ENCODE results near the gene COL25A1.

COL25A1 gene

GRCh38 chr4:109319156-109319555 is 16.7 kb upstream of the COL25A1 start:
- Histone ChIP-seq H3K9me3 (ENCODE audit: control insufficient read depth in 5 of 5, low read length in 5 of 5) (peaks cover 2 to 20% (median 7%) of the 10 kb centered on the region in 5 donors), H3K9ac (ENCODE audit: low read length in 5 of 5) (no peak overlapping the region), H3K27me3 (ENCODE audit: control insufficient read depth in 5 of 5, insufficient read depth in 4 of 5, low read length in 5 of 5) (no peaks in the 10 kb centered on the region), H3K36me3 (ENCODE audit: control insufficient read depth in 5 of 5, insufficient read depth in 5 of 5, low read length in 5 of 5) (no peaks in the 10 kb centered on the region), H3K4me3 (ENCODE audit: low read depth in 1 of 5, low read length in 5 of 5) (no peak overlapping the region), H3K4me1 (ENCODE audit: control insufficient read depth in 5 of 5, insufficient read depth in 5 of 5, low read length in 5 of 5) (no peaks in the 10 kb centered on the region), H3K27ac (ENCODE audit: low read depth, low read length) (no peak overlapping the region)

GRCh38 chr4:109315818-109316217 is 13.4 kb upstream of the COL25A1 start:
- Histone ChIP-seq H3K27me3 (ENCODE audit: control insufficient read depth in 5 of 5, insufficient read depth in 4 of 5, low read length in 5 of 5) (no peaks in the 10 kb centered on the region), H3K27ac (ENCODE audit: low read depth, low read length) (no peak overlapping the region), H3K9ac (ENCODE audit: low read length in 5 of 5) (no peak overlapping the region), H3K9me3 (ENCODE audit: control insufficient read depth in 5 of 5, low read length in 5 of 5) (peaks cover 8 to 28% (median 13%) of the 10 kb centered on the region in 5 donors), H3K36me3 (ENCODE audit: control insufficient read depth in 5 of 5, insufficient read depth in 5 of 5, low read length in 5 of 5) (no peaks in the 10 kb centered on the region), H3K4me3 (ENCODE audit: low read depth in 1 of 5, low read length in 5 of 5) (no peak overlapping the region), H3K4me1 (ENCODE audit: control insufficient read depth in 5 of 5, insufficient read depth in 5 of 5, low read length in 5 of 5) (no peaks in the 10 kb centered on the region)

DNA sequence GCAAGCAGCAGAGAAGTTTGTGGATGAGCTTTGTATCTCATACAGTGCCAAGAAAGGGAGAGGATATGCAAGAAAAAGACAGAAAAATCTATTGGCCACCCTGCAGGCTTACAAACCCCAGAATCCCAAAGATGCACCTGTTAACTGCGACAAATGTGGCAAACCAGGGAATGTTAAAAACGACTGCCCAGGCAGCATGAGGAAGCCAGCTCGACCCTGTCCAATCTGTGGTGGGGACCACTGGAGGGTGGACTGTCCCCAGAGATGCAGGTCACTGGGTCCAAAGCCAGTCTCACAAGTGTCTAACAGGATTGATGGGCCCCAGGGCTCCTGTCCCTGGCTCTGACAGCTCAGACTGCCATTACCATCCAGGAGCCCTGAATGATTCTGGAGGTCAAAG is 12.9 kb upstream of the COL25A1 start:
- no peak overlapping the region for H3K27ac ChIP-seq (ENCODE audit: low read depth, low read length)
- no peaks in the 10 kb centered on the region for H3K4me1 ChIP-seq (ENCODE audit: control insufficient read depth in 5 of 5, insufficient read depth in 5 of 5, low read length in 5 of 5)
- no peaks in the 10 kb centered on the region for H3K27me3 ChIP-seq (ENCODE audit: control insufficient read depth in 5 of 5, insufficient read depth in 4 of 5, low read length in 5 of 5)
- no peak overlapping the region for H3K9ac ChIP-seq (ENCODE audit: low read length in 5 of 5)
- peaks cover 8 to 27% (median 11%) of the 10 kb centered on the region in 5 donors for H3K9me3 ChIP-seq (ENCODE audit: control insufficient read depth in 5 of 5, low read length in 5 of 5)
- no peaks in the 10 kb centered on the region for H3K36me3 ChIP-seq (ENCODE audit: control insufficient read depth in 5 of 5, insufficient read depth in 5 of 5, low read length in 5 of 5)
- H3K4me3 ChIP-seq (ENCODE audit: low read depth in 1 of 5, low read length in 5 of 5) = no peak overlapping the region

- Histone ChIP-seq H3K4me1 (ENCODE audit: control insufficient read depth in 5 of 5, insufficient read depth in 5 of 5, low read length in 5 of 5) (no peaks in the 10 kb centered on the region), H3K9ac (ENCODE audit: low read length in 5 of 5) (no peak overlapping the region), H3K36me3 (ENCODE audit: control insufficient read depth in 5 of 5, insufficient read depth in 5 of 5, low read length in 5 of 5) (no peaks in the 10 kb centered on the region), H3K4me3 (ENCODE audit: low read depth in 1 of 5, low read length in 5 of 5) (no peak overlapping the region), H3K27ac (ENCODE audit: low read depth, low read length) (no peak overlapping the region), H3K27me3 (ENCODE audit: control insufficient read depth in 5 of 5, insufficient read depth in 4 of 5, low read length in 5 of 5) (no peaks in the 10 kb centered on the region), H3K9me3 (ENCODE audit: control insufficient read depth in 5 of 5, low read length in 5 of 5) (peaks cover 8 to 25% (median 9%) of the 10 kb centered on the region in 5 donors)
Observed at GRCh38 chr4:109313168-109314133, 11.0 kb upstream of the COL25A1 start.

DNA sequence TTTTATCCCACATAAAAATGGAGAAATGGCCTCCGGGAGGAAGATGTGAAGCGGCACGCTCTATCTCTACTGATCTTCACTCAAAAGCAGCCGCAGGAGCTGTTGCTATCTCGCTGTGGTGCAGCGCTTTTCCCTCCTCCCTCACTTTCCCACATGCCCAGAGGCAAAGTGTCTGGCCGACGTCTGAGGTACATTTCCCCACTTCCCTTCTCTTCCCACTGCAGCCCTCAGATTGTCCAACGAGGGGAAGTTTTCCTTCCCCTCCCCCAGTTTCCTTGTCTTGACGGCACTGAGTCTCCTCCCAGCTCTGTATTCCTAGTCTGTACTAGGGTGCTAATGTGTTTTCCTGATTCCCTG is 660 bp upstream of the COL25A1 start:
- H3K4me3 ChIP-seq (ENCODE audit: low read depth in 1 of 5, low read length in 5 of 5) = peak overlapping the region; percentile 67 to 89 (median 76)
- peaks cover 0 to 10% (median 8%) of the 10 kb centered on the region in 5 donors for H3K27me3 ChIP-seq (ENCODE audit: control insufficient read depth in 5 of 5, insufficient read depth in 4 of 5, low read length in 5 of 5)
- no peaks in the 10 kb centered on the region for H3K36me3 ChIP-seq (ENCODE audit: control insufficient read depth in 5 of 5, insufficient read depth in 5 of 5, low read length in 5 of 5)
- peak overlapping the region in 3 of 5 donors; percentile 13 to 66 (median 16) for H3K9ac ChIP-seq (ENCODE audit: low read length in 5 of 5)
- H3K9me3 ChIP-seq (ENCODE audit: control insufficient read depth in 5 of 5, low read length in 5 of 5) = no peaks in the 10 kb centered on the region
- no peak overlapping the region for H3K27ac ChIP-seq (ENCODE audit: low read depth, low read length)
- H3K4me1 ChIP-seq (ENCODE audit: control insufficient read depth in 5 of 5, insufficient read depth in 5 of 5, low read length in 5 of 5) = peaks cover 0 to 22% (median 19%) of the 10 kb centered on the region in 5 donors

GRCh38 chr4:109301651-109302360 is 652 bp downstream of the COL25A1 start:
- Histone ChIP-seq H3K9me3 (ENCODE audit: control insufficient read depth in 5 of 5, low read length in 5 of 5) (no peaks in the 10 kb centered on the region), H3K9ac (ENCODE audit: low read length in 5 of 5) (peak overlapping the region in 4 of 5 donors; percentile 13 to 66 (median 49)), H3K27ac (ENCODE audit: low read depth, low read length) (no peak overlapping the region), H3K36me3 (ENCODE audit: control insufficient read depth in 5 of 5, insufficient read depth in 5 of 5, low read length in 5 of 5) (no peaks in the 10 kb centered on the region), H3K27me3 (ENCODE audit: control insufficient read depth in 5 of 5, insufficient read depth in 4 of 5, low read length in 5 of 5) (peaks cover 0 to 10% (median 8%) of the 10 kb centered on the region in 5 donors), H3K4me3 (ENCODE audit: low read depth in 1 of 5, low read length in 5 of 5) (peak overlapping the region; percentile 67 to 89 (median 76)), H3K4me1 (ENCODE audit: control insufficient read depth in 5 of 5, insufficient read depth in 5 of 5, low read length in 5 of 5) (peaks cover 0 to 22% (median 19%) of the 10 kb centered on the region in 5 donors)

DNA sequence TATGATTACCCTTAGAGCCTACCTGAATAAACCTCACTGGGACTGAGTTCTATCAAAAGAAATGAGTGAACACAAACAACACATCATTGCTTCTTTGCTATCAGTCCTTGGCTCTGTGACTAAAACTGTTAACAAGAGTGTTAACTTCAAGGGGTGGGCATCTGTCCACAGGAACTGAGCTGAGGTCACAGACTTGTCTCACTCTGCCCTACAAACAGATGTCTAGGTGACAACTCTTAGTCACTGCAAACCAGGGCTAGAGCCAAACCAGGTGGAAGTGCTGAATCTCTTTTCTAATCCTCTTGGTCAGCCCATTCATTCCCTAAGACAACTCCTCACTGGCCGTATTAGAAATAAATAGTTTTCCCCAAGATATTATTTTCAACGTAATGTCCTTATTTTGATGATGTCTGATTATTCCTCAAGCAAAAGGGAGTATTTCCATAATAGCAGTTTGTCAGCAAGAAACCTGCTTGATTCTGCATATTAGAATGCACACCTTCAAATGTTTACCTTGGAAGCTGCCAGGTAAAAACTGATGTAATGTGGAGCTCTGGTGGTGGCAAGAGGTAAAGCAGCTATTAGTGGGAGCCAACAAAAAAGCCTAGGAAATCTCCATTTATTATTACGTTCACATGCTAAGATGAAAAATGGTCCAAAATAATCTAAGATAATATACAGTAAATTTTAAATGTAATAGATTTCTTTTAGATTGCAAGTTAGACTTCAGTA is 4.0 kb downstream of the COL25A1 start:
- Histone ChIP-seq H3K4me1 (ENCODE audit: control insufficient read depth in 5 of 5, insufficient read depth in 5 of 5, low read length in 5 of 5) (peaks cover 0 to 25% (median 19%) of the 10 kb centered on the region in 5 donors), H3K4me3 (ENCODE audit: low read depth in 1 of 5, low read length in 5 of 5) (no peak overlapping the region), H3K9me3 (ENCODE audit: control insufficient read depth in 5 of 5, low read length in 5 of 5) (no peaks in the 10 kb centered on the region), H3K27me3 (ENCODE audit: control insufficient read depth in 5 of 5, insufficient read depth in 4 of 5, low read length in 5 of 5) (peaks cover 0 to 10% (median 8%) of the 10 kb centered on the region in 5 donors), H3K36me3 (ENCODE audit: control insufficient read depth in 5 of 5, insufficient read depth in 5 of 5, low read length in 5 of 5) (no peaks in the 10 kb centered on the region), H3K27ac (ENCODE audit: low read depth, low read length) (no peak overlapping the region), H3K9ac (ENCODE audit: low read length in 5 of 5) (no peak overlapping the region)

GRCh38 chr4:109296527-109296926 is 5.9 kb downstream of the COL25A1 start:
- no peaks in the 10 kb centered on the region for H3K9me3 ChIP-seq (ENCODE audit: control insufficient read depth in 5 of 5, low read length in 5 of 5)
- H3K36me3 ChIP-seq (ENCODE audit: control insufficient read depth in 5 of 5, insufficient read depth in 5 of 5, low read length in 5 of 5) = no peaks in the 10 kb centered on the region
- H3K9ac ChIP-seq (ENCODE audit: low read length in 5 of 5) = no peak overlapping the region
- H3K27ac ChIP-seq (ENCODE audit: low read depth, low read length) = no peak overlapping the region
- peaks cover 0 to 20% (median 2%) of the 10 kb centered on the region in 5 donors for H3K4me1 ChIP-seq (ENCODE audit: control insufficient read depth in 5 of 5, insufficient read depth in 5 of 5, low read length in 5 of 5)
- no peak overlapping the region for H3K4me3 ChIP-seq (ENCODE audit: low read depth in 1 of 5, low read length in 5 of 5)
- peaks cover 0 to 3% (median 2%) of the 10 kb centered on the region in 5 donors for H3K27me3 ChIP-seq (ENCODE audit: control insufficient read depth in 5 of 5, insufficient read depth in 4 of 5, low read length in 5 of 5)

DNA sequence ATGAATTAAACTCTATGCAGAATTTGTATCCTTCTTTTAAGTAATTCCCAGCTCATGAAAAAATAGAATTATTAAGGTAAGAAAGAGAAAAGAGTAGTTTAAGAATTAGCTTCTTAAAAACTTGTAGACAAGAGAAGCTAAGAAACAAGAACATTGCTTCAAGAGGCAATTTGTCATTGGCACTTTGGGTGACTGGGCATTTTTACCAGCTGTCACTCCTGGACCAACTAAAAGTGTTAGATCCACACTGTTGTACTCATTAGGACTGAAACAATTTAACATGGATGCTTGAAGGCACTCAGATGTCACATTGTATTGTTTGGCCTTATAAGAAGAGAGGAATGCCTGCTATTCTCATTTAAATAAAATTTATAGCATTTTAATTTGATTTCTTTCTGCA is 7.4 kb downstream of the COL25A1 start:
- H3K36me3 ChIP-seq (ENCODE audit: control insufficient read depth in 5 of 5, insufficient read depth in 5 of 5, low read length in 5 of 5) = no peaks in the 10 kb centered on the region
- H3K27ac ChIP-seq (ENCODE audit: low read depth, low read length) = no peak overlapping the region
- no peak overlapping the region for H3K9ac ChIP-seq (ENCODE audit: low read length in 5 of 5)
- no peaks in the 10 kb centered on the region for H3K27me3 ChIP-seq (ENCODE audit: control insufficient read depth in 5 of 5, insufficient read depth in 4 of 5, low read length in 5 of 5)
- peaks cover 0 to 16% (median 0%) of the 10 kb centered on the region in 5 donors for H3K4me1 ChIP-seq (ENCODE audit: control insufficient read depth in 5 of 5, insufficient read depth in 5 of 5, low read length in 5 of 5)
- H3K9me3 ChIP-seq (ENCODE audit: control insufficient read depth in 5 of 5, low read length in 5 of 5) = no peaks in the 10 kb centered on the region
- H3K4me3 ChIP-seq (ENCODE audit: low read depth in 1 of 5, low read length in 5 of 5) = no peak overlapping the region

Measured in subcutaneous abdominal adipose tissue (tissue), 5 donors.